B cell (primary cell): ENCODE results near the gene MAGED2. TPM values are rescaled to one million over a fixed set of nuclear protein-coding genes. Genes with fewer than 3 reads are reported as not detected.
A peak's percentile ranks its signal among the peaks of the same experiment; 100 is the strongest.

ENCODE experiments used
- ATAC-seq: fragments of 200-7000 bp; cut with Tn5 transposase; one replicate; pipeline ENCODE4 v1.10.0; 2021; ENCODE audit warnings: low read depth, mild to moderate bottlenecking, moderate number of reproducible peaks, moderate library complexity
- CTCF ChIA-PET: fragments of 350-600 bp; sonication (Branson Sonifier 250); formaldehyde crosslinking; loops from one replicate; lab custom pipeline; 2021; ENCODE audit warnings: antibody characterized with exemption, inconsistent platforms; lab: Charles Lee
- POLR2A ChIA-PET: fragments of 350-600 bp; sonication (Branson Sonifier 250); formaldehyde crosslinking; loops from one replicate; lab custom pipeline; 2021; ENCODE audit warnings: antibody characterized with exemption; lab: Charles Lee
- DNase-seq: peaks from one replicate; pipeline ENCODE4 v3.0.0; 2013
- H2AFZ ChIP-seq: 2 replicates; pipeline ENCODE4 v1.6.1; 2012; ENCODE audit warnings: mild to moderate bottlenecking, low read depth, low read length; ENCODE audit not compliant: insufficient read depth, poor library complexity, severe bottlenecking
- H3K27ac ChIP-seq, 2 donors: 1 replicate in 1 of 2; 2 replicates in 1 of 2; pipeline ENCODE4 v1.5.1; 2012 to 2013; ENCODE audit warnings: low read length in 2 of 2, mild to moderate bottlenecking in 2 of 2, moderate library complexity in 1 of 2
- H3K27me3 ChIP-seq, 4 experiments: fragments of 200-600 bp in 1 of 4; sonication (generic) in 1 of 4; replicated peaks in 1 of 4; 1 replicate in 2 of 4; 2 replicates in 2 of 4; pipeline versions ENCODE4 v1.6.1 to v1.7.0; 2013 to 2016; ENCODE audit warnings: low read length in 3 of 4, mild to moderate bottlenecking in 2 of 4, mixed read lengths in 1 of 4, moderate library complexity in 1 of 4; ENCODE audit not compliant: insufficient read depth in 4 of 4, control insufficient read depth in 3 of 4; ENCODE audit errors: control extremely low read depth in 1 of 4
- H3K36me3 ChIP-seq, 2 experiments: replicated peaks in 1 of 2; 1 replicate in 1 of 2; 2 replicates in 1 of 2; pipeline versions ENCODE4 v1.6.1 to v1.7.1; 2013; ENCODE audit warnings: low read length in 1 of 2; ENCODE audit not compliant: insufficient read depth in 2 of 2, control insufficient read depth in 1 of 2; ENCODE audit errors: control extremely low read depth in 1 of 2, extremely low read depth in 1 of 2
- H3K4me1 ChIP-seq, 2 donors: fragments of 200-600 bp in 1 of 2; sonication (generic) in 1 of 2; 1 replicate in 1 of 2; 2 replicates in 1 of 2; pipeline versions ENCODE4 v1.5.1 to v1.6.1; 2013 to 2017; ENCODE audit warnings: low read length in 2 of 2; ENCODE audit not compliant: control insufficient read depth in 2 of 2, insufficient read depth in 2 of 2
- H3K4me2 ChIP-seq: replicated peaks from 2 replicates; pipeline ENCODE3; 2012; ENCODE audit warnings: mild to moderate bottlenecking, low read depth, low read length; ENCODE audit not compliant: poor library complexity, severe bottlenecking
- H3K4me3 ChIP-seq, 5 experiments: fragments of 200-600 bp in 1 of 5; sonication (generic) in 1 of 5; 1 replicate in 3 of 5; 2 replicates in 2 of 5; pipeline versions ENCODE4 v1.5.1 to v1.7.0; 2011 to 2016; ENCODE audit warnings: low read length in 4 of 5, mild to moderate bottlenecking in 4 of 5, low read depth in 2 of 5, control low read depth in 1 of 5, moderate library complexity in 1 of 5; ENCODE audit not compliant: insufficient read depth in 1 of 5; ENCODE audit errors: control extremely low read depth in 1 of 5, extremely low read depth in 1 of 5
- H3K79me2 ChIP-seq: fragments of 200-600 bp; sonication (generic); one replicate; pipeline ENCODE4 v1.6.0; 2016; ENCODE audit warnings: low read length; ENCODE audit not compliant: control insufficient read depth, insufficient read depth
- H3K9ac ChIP-seq: fragments of 200-600 bp; sonication (generic); 2 replicates; pipeline ENCODE4 v1.6.1; 2017; ENCODE audit warnings: mild to moderate bottlenecking, low read length, moderate library complexity
- H3K9me3 ChIP-seq, 3 donors: one replicate each; pipeline versions ENCODE4 v1.6.1 to v1.7.1; 2013; ENCODE audit warnings: low read length in 2 of 3; ENCODE audit not compliant: control insufficient read depth in 2 of 3, insufficient read depth in 1 of 3; ENCODE audit errors: control extremely low read depth in 1 of 3
- H4K20me1 ChIP-seq: 2 replicates; pipeline ENCODE4 v1.6.0; 2012; ENCODE audit warnings: mild to moderate bottlenecking, low read length; ENCODE audit not compliant: insufficient read depth, control insufficient read depth, poor library complexity, severe bottlenecking
- H3K27ac Mint-ChIP-seq: one replicate; pipeline ENCODE4 v1.8.0; 2021; ENCODE audit warnings: mixed read lengths
- H3K27me3 Mint-ChIP-seq: one replicate; pipeline ENCODE4 v1.8.0; 2021; ENCODE audit warnings: mixed read lengths
- H3K4me1 Mint-ChIP-seq: one replicate; pipeline ENCODE4 v1.8.0; 2021; ENCODE audit warnings: mixed read lengths
- H3K4me3 Mint-ChIP-seq: one replicate; pipeline ENCODE4 v1.8.0; 2021; ENCODE audit warnings: mixed read lengths
- H3K9me3 Mint-ChIP-seq: one replicate; pipeline ENCODE4 v1.8.0; 2022; ENCODE audit warnings: mixed read lengths; ENCODE audit not compliant: insufficient read depth
- CTCF ChIP-seq: fragments of 200-600 bp; IDR thresholded peaks from one replicate; pipeline ENCODE4 v1.8.0; 2022; ENCODE audit warnings: antibody characterized with exemption, mild to moderate bottlenecking
- EZH2 ChIP-seq: IDR thresholded peaks from 2 replicates; pipeline ENCODE4 v1.6.1; 2012; ENCODE audit warnings: borderline replicate concordance, low read depth, mild to moderate bottlenecking, moderate library complexity, low read length; ENCODE audit not compliant: insufficient read depth, poor library complexity, severe bottlenecking
- WGBS: methylation state at CpG from one replicate; pipeline ENCODE4 v1.1.5; 2013; ENCODE audit warnings: missing lambda C conversion rate; ENCODE audit not compliant: insufficient coverage; 5-methylcytosine and 5-hydroxymethylcytosine counted together
- intact Hi-C: fragments of 100-400 bp; cut with micrococcal nuclease; formaldehyde crosslinking; loops from one replicate; pipeline ENCODE4 v1.10.0; 2022
- polyA plus RNA-seq: library from polyadenylated mRNA; depleted of rRNA; stranded (reverse); fragments of >200 nt; gene quantifications from 2 replicates; pipeline ENCODE4 v1.2.3, GENCODE V29; 2012
- total RNA-seq, 2 donors: library from RNA; stranded (reverse); fragments of 120-200 nt in 1 of 2; gene quantifications; 1 replicate in 1 of 2; 2 replicates in 1 of 2; pipeline versions ENCODE4 v1.2.3 to v1.2.4, GENCODE V29; 2013 to 2022

The MAGED2 gene
- total and polyA plus RNA-seq, 2 donors (not counting 1 experiment from before 2014, with no cell fraction given) = 47.8 to 87.2 TPM

- Mint-ChIP-seq H3K4me1 (peaks cover 5% of the 10 kb centered on the region), H3K4me3 (peak overlapping the region; percentile 96), H3K27me3 (no peaks in the 10 kb centered on the region), H3K27ac (peak overlapping the region; percentile 93), H3K9me3 (no peaks in the 10 kb centered on the region)
- Histone ChIP-seq H3K4me3 (peak overlapping the region in 4 of 5 experiments; percentile 67 to 81 (median 76)), H3K36me3 (peaks cover 0 to 15% of the 10 kb centered on the region in 2 experiments), H3K27ac (peak overlapping the region; percentile 64 to 82), H3K9ac (peak overlapping the region; percentile 82), H3K4me1 (peaks cover 8 to 16% of the 10 kb centered on the region in 2 donors), H2AFZ (peak overlapping the region; percentile 72), H3K9me3 (no peaks in the 10 kb centered on the region), H4K20me1 (no peaks in the 10 kb centered on the region), H3K79me2 (no peaks in the 10 kb centered on the region), H3K4me2 (peak overlapping the region; percentile 80), H3K27me3 (no peaks in the 10 kb centered on the region)
- POLR2A ChIA-PET = interaction anchor here (0.5 to 1.0 kb wide), 5 partner anchors 169 to 766 kb away, joined by 3 to 10 read pairs (median 3); partner anchors contain the start of genes GNL3L and TSR2
- TF ChIP-seq CTCF (no peak), EZH2 (no peak)
- CTCF ChIA-PET = interaction anchor here (3.0 kb wide), 1 partner anchor 169 kb away, joined by 10 read pairs; no protein-coding TSS in a partner anchor
- intact Hi-C loops = loop anchor here (1.0 to 10.0 kb wide), 9 partner anchors 170 to 1812 kb away; partner anchors contain the start of genes APEX2, HUWE1, RRAGB and TSPYL2
- DNase-seq (peak; percentile 92), ATAC-seq (peak; percentile 92)
- WGBS = 2% methylated on average over 27 of the region's 38 CpGs
These were observed 1.3 kb downstream of the MAGED2 start for GRCh38 chrX:54808605-54809483.

GRCh38 chrX:54810532-54810931 lies 3.0 kb downstream of the MAGED2 start:
- TF ChIP-seq EZH2 = no peak
- TF ChIP-seq CTCF = no peak
- 85% methylated on average over 2 of the region's 5 CpGs for WGBS
- peaks cover 0 to 22% of the 10 kb centered on the region in 2 experiments for H3K36me3 ChIP-seq
- ChIA-PET CTCF (no interaction called here), POLR2A (interaction anchor here (0.7 kb wide), 1 partner anchor 190 kb away, joined by 3 read pairs; the partner anchor contains the start of gene APEX2)
- H3K27ac ChIP-seq = no peak overlapping the region
- no peak for ATAC-seq
- no peak overlapping the region for H3K4me2 ChIP-seq
- Mint-ChIP-seq H3K4me3 (peak overlapping the region; percentile 39), H3K4me1 (peaks cover 5% of the 10 kb centered on the region), H3K9me3 (no peaks in the 10 kb centered on the region), H3K27me3 (no peaks in the 10 kb centered on the region), H3K27ac (no peak overlapping the region)
- no peak overlapping the region for H3K9ac ChIP-seq
- H3K79me2 ChIP-seq = no peaks in the 10 kb centered on the region
- H2AFZ ChIP-seq = no peak overlapping the region
- no peak overlapping the region for H3K4me3 ChIP-seq
- H3K4me1 ChIP-seq = peaks cover 8 to 16% of the 10 kb centered on the region in 2 donors
- DNase-seq = no peak
- no peaks in the 10 kb centered on the region for H3K9me3 ChIP-seq
- intact Hi-C loops = no loop called here
- no peaks in the 10 kb centered on the region for H3K27me3 ChIP-seq
- H4K20me1 ChIP-seq = no peaks in the 10 kb centered on the region
